ENCODE results near the gene CCR5AS.

GRCh38 chr3:46389306-46389705 lies 17.6 kb downstream of the CCR5AS start:
- TF ChIP-seq POLR2A (IDR thresholded peaks at IDR 0.05) (no peak), CTCF (IDR thresholded peaks at IDR 0.05) (no peak)

All from testis (tissue), 2 donors.